Testis (tissue), 3 donors: ENCODE results near the gene TLR1. TPM values are rescaled to one million over a fixed set of nuclear protein-coding genes. Genes with fewer than 3 reads are reported as not detected.
"Not testable (repeated sequence)": the region's sequence is repeated elsewhere in the genome, so short reads cannot be mapped to it uniquely, and the experiment has no call there.

Source experiments
- DNase-seq: peaks from one replicate; pipeline ENCODE4 v3.0.0-alpha.2; 2019
- H3K27ac ChIP-seq, 2 donors: fragments of 200-600 bp; sonication (generic); one replicate each; pipeline ENCODE4 v1.5.1; 2019
- H3K27me3 ChIP-seq: fragments of 200-600 bp; sonication (generic); one replicate; pipeline ENCODE4 v1.5.1; 2019
- H3K36me3 ChIP-seq: fragments of 200-600 bp; sonication (generic); one replicate; pipeline ENCODE4 v1.5.1; 2017; ENCODE audit warnings: low read depth; ENCODE audit errors: missing control alignments
- H3K4me1 ChIP-seq: fragments of 200-600 bp; sonication (generic); one replicate; pipeline ENCODE4 v1.5.1; 2019
- H3K4me3 ChIP-seq, 2 donors: fragments of 200-600 bp; sonication (generic); one replicate each; pipeline ENCODE4 v1.5.1; 2017 to 2019
- H3K9me3 ChIP-seq: fragments of 200-600 bp; sonication (generic); one replicate; pipeline ENCODE4 v1.5.1; 2017
- CTCF ChIP-seq, 3 experiments: fragments of 450-650 bp in 2 of 3; fragments of 200-600 bp in 1 of 3; sonication (generic) in 1 of 3; IDR thresholded peaks; one replicate each; pipeline ENCODE4 v1.5.1; 2016 to 2019; ENCODE audit warnings: antibody characterized with exemption in 3 of 3, mild to moderate bottlenecking in 2 of 3, moderate library complexity in 1 of 3
- POLR2A ChIP-seq: fragments of 450-650 bp; IDR thresholded peaks from one replicate; pipeline ENCODE4 v1.6.1; 2017; ENCODE audit warnings: antibody characterized with exemption, mild to moderate bottlenecking, moderate library complexity
- WGBS, 2 donors: methylation state at CpG; one replicate each; pipeline ENCODE4 v1.1.5; 2018; 5-methylcytosine and 5-hydroxymethylcytosine counted together
- intact Hi-C: fragments of 100-400 bp; cut with DNase I; formaldehyde crosslinking; loops from one replicate; pipeline ENCODE4 v1.15.1; 2023; ENCODE audit warnings: low total_unique reads
- polyA plus RNA-seq: library from polyadenylated mRNA; stranded (reverse); fragments of 350-450 nt; fragmentation: Illumina TruSeq; extraction: RNeasy Lipid Tissue Mini Kit (QIAGEN cat#74804); gene quantifications from one replicate; pipeline ENCODE4 v1.2.3, GENCODE V29; 2014; ENCODE audit warnings: low read depth, low replicate concordance; ENCODE audit not compliant: insufficient read depth
- total RNA-seq, 2 donors: library from RNA; depleted of rRNA; stranded (reverse); fragments of >200 nt; gene quantifications; one replicate each; pipeline ENCODE4 v1.2.3, GENCODE V29; 2016

Gene TLR1
- total and polyA plus RNA-seq, 3 donors from 2014 or later: 2.8 to 5.5 (median 2.8) TPM

- intact Hi-C loops: no loop called here
- Histone ChIP-seq H3K27ac (no peak overlapping the region), H3K36me3 (no peaks in the 10 kb centered on the region), H3K4me1 (no peaks in the 10 kb centered on the region), H3K27me3 (no peaks in the 10 kb centered on the region), H3K9me3 (no peaks in the 10 kb centered on the region), H3K4me3 (no peak overlapping the region)
- TF ChIP-seq POLR2A (no peak), CTCF (IDR thresholded peaks at IDR 0.05) (no peak)
- WGBS, 2 donors: 59 to 68% methylated on average over 5 of the region's 5 CpGs
- no peak for DNase-seq
These were observed 35.6 kb downstream of the TLR1 start for GRCh38 chr4:38768968-38769394.

- H3K4me1 ChIP-seq, H3K9me3 ChIP-seq, H3K27me3 ChIP-seq, H3K4me3 ChIP-seq, H3K27ac ChIP-seq, H3K36me3 ChIP-seq, intact Hi-C loops, DNase-seq: not testable (repeated sequence)
- 97 to 100% methylated on average over 2 of the region's 2 CpGs for WGBS, 2 donors
These were observed 37.7 kb downstream of the TLR1 start for GRCh38 chr4:38766940-38767339.

GRCh38 chr4:38765382-38765781 lies 39.2 kb downstream of the TLR1 start:
- TF ChIP-seq CTCF (IDR thresholded peaks at IDR 0.05): no peak
- TF ChIP-seq POLR2A: no peak
- Histone ChIP-seq H3K36me3 (no peaks in the 10 kb centered on the region), H3K4me3 (no peak overlapping the region), H3K4me1 (peaks cover 3% of the 10 kb centered on the region), H3K27ac (no peak overlapping the region), H3K27me3 (no peaks in the 10 kb centered on the region), H3K9me3 (no peaks in the 10 kb centered on the region)
- intact Hi-C loops: no loop called here
- WGBS, 2 donors: 95 to 96% methylated on average over 3 of the region's 3 CpGs
- DNase-seq: no peak

GRCh38 chr4:38764277-38764676 lies 40.3 kb downstream of the TLR1 start:
- no peak for DNase-seq
- intact Hi-C loops: no loop called here
- H3K4me1 ChIP-seq: peaks cover 3% of the 10 kb centered on the region
- no peak for TF ChIP-seq POLR2A
- no peak for TF ChIP-seq CTCF (IDR thresholded peaks at IDR 0.05)
- H3K9me3 ChIP-seq: no peaks in the 10 kb centered on the region
- WGBS, 2 donors: 79 to 85% methylated on average over 3 of the region's 3 CpGs
- no peaks in the 10 kb centered on the region for H3K27me3 ChIP-seq
- H3K27ac ChIP-seq: no peak overlapping the region
- no peak overlapping the region for H3K4me3 ChIP-seq
- no peaks in the 10 kb centered on the region for H3K36me3 ChIP-seq

GRCh38 chr4:38762560-38762959 lies 42.0 kb downstream of the TLR1 start:
- H3K9me3 ChIP-seq: no peaks in the 10 kb centered on the region
- peaks cover 3% of the 10 kb centered on the region for H3K4me1 ChIP-seq
- no peak for DNase-seq
- 72 to 73% methylated on average over 14 of the region's 14 CpGs for WGBS, 2 donors
- intact Hi-C loops: no loop called here
- H3K27me3 ChIP-seq: no peaks in the 10 kb centered on the region
- no peak overlapping the region for H3K27ac ChIP-seq
- no peaks in the 10 kb centered on the region for H3K36me3 ChIP-seq
- no peak for TF ChIP-seq CTCF (IDR thresholded peaks at IDR 0.05)
- H3K4me3 ChIP-seq: no peak overlapping the region
